NCI-H1436 treated with DMSO at 0.1 percent for 48 hours (cell line): ENCODE data around the gene GRID1.

Experiments used
- DNase-seq: peaks from one replicate; lab custom pipeline; 2025; lab: John Stamatoyannopoulos, UW

The GRID1 gene

GRCh38 chr10:85650791-85651496 is 715.7 kb downstream of the GRID1 start:
- DNase-seq = no peak

DNA sequence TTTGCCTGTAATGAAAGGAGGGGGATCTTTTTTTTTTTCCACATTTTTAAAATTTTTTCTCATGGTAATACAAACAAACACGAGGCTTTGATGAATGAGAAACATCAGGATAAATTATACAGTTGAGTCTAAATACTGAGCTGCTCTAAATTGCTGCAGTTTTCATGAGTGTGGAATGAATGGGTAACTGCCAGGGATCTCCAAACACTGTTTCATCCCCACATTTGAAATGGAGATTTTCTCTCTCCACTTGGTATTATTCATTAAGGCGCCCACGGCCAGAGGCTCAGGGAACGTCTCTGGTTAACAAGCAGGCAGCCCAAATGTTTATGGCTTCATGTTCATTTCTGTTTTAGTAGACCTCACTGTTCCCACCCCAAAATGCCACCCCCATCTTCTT is 717.1 kb downstream of the GRID1 start:
- no peak for DNase-seq

- no peak for DNase-seq
Measured at GRCh38 chr10:85648279-85648754, 718.3 kb downstream of the GRID1 start.

GRCh38 chr10:85647741-85648140 is 718.9 kb downstream of the GRID1 start:
- DNase-seq = no peak

GRCh38 chr10:85645926-85646711 is 720.5 kb downstream of the GRID1 start:
- DNase-seq = no peak

DNA sequence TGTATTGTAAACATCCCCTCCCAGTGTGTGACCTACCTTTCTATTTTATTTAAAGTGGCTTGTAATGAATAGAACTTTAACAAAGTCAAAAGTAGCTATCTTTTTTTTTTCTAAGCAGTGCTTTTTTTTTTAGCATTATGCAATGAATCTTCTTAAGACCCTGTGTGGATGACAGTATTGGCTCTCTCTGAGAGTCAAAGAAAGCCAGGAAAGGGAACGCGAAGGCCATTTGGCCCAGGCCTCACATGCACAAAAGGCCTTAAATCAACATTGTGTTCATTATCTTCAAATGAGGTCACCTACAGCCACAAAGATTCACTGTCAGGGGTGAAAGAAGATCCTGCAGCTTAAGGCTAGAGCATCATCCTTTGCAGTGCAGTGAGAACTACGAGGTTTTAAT is 721.5 kb downstream of the GRID1 start:
- DNase-seq = no peak

GRCh38 chr10:85643845-85644525 is 722.6 kb downstream of the GRID1 start:
- no peak for DNase-seq

DNA sequence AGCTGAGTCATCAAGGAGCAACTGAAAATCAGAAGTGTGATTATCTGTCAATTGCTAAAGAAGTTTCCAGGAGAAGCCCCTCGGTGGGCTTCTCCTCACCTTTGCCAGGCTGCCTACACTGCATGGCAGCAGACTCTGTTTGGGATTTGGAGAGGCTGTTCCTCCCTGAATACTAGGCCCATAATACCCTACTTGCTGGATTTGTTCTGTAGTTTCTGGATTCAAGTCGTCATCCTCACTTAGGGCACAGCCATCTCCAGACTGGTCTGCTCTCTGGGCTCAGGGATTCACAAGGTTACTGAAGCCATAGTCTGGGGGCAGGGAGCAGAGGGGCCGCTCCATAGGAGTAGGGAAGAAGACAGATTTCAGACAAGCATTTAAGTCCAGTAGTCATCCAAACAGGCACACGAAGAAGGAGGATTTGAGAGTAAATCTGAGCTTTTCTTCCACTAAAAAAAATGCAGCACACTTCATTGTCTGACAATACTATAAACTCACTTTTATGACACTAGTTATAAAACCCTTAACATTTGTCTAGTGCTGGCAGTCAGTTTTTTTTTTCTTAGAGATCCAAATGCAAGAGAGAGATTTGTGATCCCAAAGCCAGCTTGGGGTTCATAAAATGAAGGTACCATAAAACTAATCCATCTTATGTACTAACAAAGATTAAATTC is 723.3 kb downstream of the GRID1 start:
- no peak for DNase-seq

DNA sequence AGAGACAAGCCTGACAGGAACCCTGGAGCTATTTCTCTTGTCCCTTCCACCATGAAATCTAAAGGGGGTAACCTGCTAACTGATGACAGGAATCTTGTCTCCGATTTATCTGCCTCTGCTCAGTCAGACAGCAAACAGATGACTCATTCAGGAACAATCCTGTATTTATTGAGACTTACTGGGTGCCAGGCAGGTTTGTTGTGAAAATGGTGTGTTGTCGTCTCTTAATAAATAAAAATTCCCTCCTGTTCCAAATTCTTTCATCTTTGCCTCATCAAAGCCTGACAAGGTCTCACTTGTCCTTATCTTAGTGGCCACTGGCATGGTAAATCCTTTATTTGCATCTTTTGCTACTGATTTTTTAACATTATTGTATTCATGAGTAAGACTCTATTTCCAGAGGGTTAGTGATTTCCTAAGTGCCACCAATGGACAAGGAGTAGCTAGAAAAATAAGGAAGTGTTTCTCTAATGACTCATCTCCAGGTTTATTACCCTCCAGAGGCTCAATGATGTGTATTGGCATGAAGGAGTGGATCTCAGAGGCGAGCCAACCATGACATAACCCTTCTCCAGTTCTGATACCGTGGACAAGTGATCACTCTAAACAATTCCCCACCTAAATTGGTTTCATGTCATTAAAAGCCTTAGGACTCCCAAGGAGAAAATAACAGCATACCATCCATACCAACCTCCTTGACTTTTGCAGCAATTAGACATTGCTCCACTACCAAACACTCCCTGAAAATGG is 724.0 kb downstream of the GRID1 start:
- DNase-seq = no peak

- no peak for DNase-seq
Measured at GRCh38 chr10:85642082-85642420, 724.5 kb downstream of the GRID1 start.

DNA sequence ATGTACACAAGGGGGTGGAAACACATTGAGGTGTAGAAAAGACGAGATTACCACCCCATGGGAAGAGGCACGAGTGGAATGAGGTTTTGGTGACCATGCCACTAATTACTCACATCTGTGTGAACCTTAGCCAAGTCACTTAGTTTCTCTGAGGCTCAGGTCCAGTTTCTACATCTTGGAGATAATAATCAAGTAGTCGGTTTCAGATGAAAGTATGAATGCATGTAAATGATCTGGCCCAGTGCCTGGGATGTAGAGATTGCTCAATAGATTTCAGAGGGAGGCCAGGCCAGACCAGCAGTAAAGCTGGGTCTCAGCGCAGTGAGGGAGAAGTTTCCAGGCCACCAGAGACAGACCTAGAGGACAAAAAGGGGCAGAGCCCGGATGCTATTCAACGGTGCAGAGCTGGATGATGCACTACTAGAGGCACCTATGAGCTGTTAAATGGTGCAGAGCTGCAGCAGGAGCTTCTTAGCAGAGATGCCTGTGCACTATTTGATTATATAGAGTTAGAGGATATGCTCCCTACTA is 725.1 kb downstream of the GRID1 start:
- no peak for DNase-seq

DNA sequence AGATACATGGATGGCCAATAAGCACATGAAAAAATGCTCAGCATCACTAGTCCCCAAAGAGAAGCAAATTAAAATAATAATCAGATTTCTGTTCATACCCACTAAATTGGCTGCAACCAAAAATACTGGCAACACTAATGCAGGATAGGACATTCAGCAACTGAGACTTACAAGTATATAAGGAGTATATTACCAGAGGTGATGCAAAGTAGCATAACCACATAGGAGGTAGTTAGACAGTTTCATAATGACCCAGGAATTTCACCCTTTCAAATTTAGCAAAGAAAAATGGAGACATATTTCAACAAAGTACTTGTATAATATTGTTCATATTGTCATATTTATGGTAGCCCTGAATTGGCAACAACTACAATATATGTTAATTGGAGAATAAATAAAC is 727.8 kb downstream of the GRID1 start:
- DNase-seq = no peak

DNA sequence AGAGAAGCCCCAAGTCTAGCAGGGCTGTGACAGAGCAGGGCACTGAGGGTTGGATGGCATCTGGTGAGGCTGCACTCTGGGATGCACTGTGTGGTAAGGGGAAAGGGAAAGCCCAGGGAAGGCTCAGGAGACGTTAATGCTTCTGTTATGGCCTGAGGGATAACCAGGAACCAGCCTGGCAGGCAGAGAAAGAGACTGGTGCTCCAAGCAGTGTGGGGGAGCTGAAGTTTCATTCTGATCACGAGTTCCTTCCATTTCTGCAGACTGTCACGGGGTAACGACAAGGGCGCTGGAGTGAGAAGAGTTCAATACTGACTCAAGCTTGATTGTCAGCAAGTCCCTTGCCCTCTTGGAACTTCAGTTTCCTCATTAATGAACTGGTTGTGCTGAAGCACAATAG is 730.9 kb downstream of the GRID1 start:
- DNase-seq = no peak

- no peak for DNase-seq
Measured at GRCh38 chr10:85624511-85624910, 742.1 kb downstream of the GRID1 start.

- no peak for DNase-seq
Measured at GRCh38 chr10:85623758-85624157, 742.8 kb downstream of the GRID1 start.

DNA sequence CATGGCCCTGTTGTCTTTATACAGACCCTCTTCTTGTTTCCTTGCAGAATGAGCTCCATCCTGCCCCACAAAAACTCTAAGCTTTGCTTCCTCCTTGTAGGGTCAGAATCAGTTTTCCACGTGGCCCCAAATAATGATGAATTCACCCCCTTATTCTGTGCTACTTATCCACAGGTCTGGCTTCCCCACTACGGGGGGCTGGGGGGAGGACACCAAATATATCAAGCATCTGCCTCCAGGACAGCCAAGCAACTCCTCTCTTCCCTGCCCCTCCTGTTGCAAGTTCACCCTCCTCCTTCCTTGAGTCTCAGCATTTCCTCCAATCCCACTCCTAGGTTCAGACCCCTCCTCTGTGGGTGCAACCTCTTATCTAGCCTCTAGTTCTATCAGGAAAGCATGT is 743.3 kb downstream of the GRID1 start:
- no peak for DNase-seq

GRCh38 chr10:85622425-85622824 is 744.2 kb downstream of the GRID1 start:
- no peak for DNase-seq

DNA sequence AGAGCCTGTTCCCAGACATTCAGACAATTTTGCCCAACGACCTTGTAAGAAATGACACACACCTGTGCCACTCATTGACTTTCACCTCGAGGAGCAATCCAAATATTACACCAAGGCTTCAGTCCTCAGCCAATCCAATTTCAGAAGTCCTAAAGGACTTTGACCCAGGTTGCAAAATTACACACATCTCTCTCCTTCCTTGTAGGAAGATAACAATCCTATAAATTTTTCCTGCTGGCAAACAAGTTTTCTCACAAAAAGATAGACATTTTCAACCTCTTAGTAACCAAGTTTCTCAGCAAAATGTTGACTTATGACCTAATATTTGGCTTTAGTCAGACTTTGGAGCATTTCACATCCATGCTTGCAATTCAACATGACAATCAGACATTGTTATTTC is 745.0 kb downstream of the GRID1 start:
- DNase-seq = no peak

DNA sequence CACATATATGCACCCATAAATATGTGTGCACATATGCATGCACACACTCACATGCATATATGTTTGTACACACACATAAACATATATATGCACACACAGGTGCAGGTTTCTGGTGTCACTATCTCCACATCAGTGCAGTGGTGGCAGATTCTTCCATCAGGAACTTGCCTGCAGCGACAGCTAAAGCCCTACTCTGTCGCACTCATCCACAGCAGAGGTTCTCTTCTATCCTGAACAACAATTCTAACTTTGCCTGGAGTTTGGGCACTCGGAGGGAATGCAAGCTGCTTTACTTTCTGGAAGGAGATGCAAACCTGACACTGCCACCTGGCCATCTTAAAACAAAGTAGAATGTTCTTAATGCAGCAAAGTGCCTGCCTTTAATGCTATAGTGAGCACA is 745.8 kb downstream of the GRID1 start:
- DNase-seq = no peak

- DNase-seq = no peak
Measured at GRCh38 chr10:85619832-85620231, 746.8 kb downstream of the GRID1 start.

- no peak for DNase-seq
Measured at GRCh38 chr10:85618841-85619240, 747.8 kb downstream of the GRID1 start.
